Psoas muscle (tissue), 8 donors: Measurements from ENCODE around the gene RTTN. TPM values are rescaled to one million over a fixed set of nuclear protein-coding genes. Genes with fewer than 3 reads are reported as not detected.

ENCODE experiments used
- ATAC-seq, 4 donors: fragments of 200-7000 bp; cut with Tn5 transposase; one replicate each; pipeline ENCODE4 v1.9.1; 2020; ENCODE audit warnings: moderate library complexity in 3 of 4, mild to moderate bottlenecking in 2 of 4
- DNase-seq, 2 donors: peaks; one replicate each; pipeline ENCODE4 v3.0.0-alpha.2; 2020
- H3K27ac ChIP-seq: fragments of 200-600 bp; one replicate; pipeline ENCODE4 v1.8.0; 2022
- H3K27me3 ChIP-seq, 3 donors: fragments of 200-600 bp in 1 of 3; one replicate each; pipeline versions ENCODE4 v1.6.1 to v1.8.0; 2013 to 2022; ENCODE audit warnings: low read length in 2 of 3, mild to moderate bottlenecking in 2 of 3, moderate library complexity in 1 of 3; ENCODE audit not compliant: insufficient read depth in 3 of 3
- H3K36me3 ChIP-seq, 2 donors: fragments of 200-600 bp in 1 of 2; one replicate each; pipeline versions ENCODE4 v1.6.1 to v1.8.0; 2013 to 2022; ENCODE audit warnings: low read depth in 1 of 2, mild to moderate bottlenecking in 1 of 2, moderate library complexity in 1 of 2; ENCODE audit not compliant: insufficient read depth in 1 of 2
- H3K4me1 ChIP-seq: fragments of 200-600 bp; one replicate; pipeline ENCODE4 v1.8.0; 2022
- H3K4me3 ChIP-seq: fragments of 200-600 bp; one replicate; pipeline ENCODE4 v1.8.0; 2022; ENCODE audit warnings: mild to moderate bottlenecking
- H3K9me3 ChIP-seq: fragments of 200-600 bp; one replicate; pipeline ENCODE4 v1.8.0; 2022
- CTCF ChIP-seq: fragments of 200-600 bp; IDR thresholded peaks from one replicate; pipeline ENCODE4 v1.8.0; 2022; ENCODE audit warnings: antibody characterized with exemption
- WGBS, 3 donors: extraction: QIAGEN DNeasy Blood & Tissue Kit; methylation state at CpG; one replicate each; pipeline versions ENCODE4 v1.1.6 to v1.1.7; 2013; 5-methylcytosine and 5-hydroxymethylcytosine counted together
- intact Hi-C, 2 donors: fragments of 100-400 bp; cut with DNase I; formaldehyde crosslinking; loops; one replicate each; pipeline versions ENCODE4 v1.11.0 to v1.14.2; 2022
- polyA plus RNA-seq, 3 donors: library from polyadenylated mRNA; stranded (reverse); fragments of 200-250 nt; gene quantifications; one replicate each; pipeline ENCODE4 v1.2.3, GENCODE V29; 2013
- total RNA-seq, 4 donors: library from RNA; stranded (reverse); fragmentation: NEBNext Ultra II Directional in 2 of 4; extraction: Animal tissue kit (Norgen Biotek cat#: 25700) in 2 of 4; gene quantifications; one replicate each; pipeline versions ENCODE4 v1.2.1 to v1.2.4, GENCODE V29; 2021 to 2023
- donor health status: healthy with polysubstance abuse.
- donor health status: DM: no; HTN: no; CAD: no; lungs with moderate emphysema.
- donor health status: Bipolar disorder and iron deficiency.
- donor health status: healthy.
- donor health status: DM: yes; HTN: yes; CAD: no.
- donor health status: DM: no; HTN: no; CAD: no.
- donor health status: DM: no; HTN: no; CAD: no.
- donor health status: DM: yes; HTN: yes; CAD: no.

Gene RTTN
- total and polyA plus RNA-seq, 7 donors: 1.6 to 7.1 (median 3.9) TPM

- H3K9me3 ChIP-seq: no peaks in the 10 kb centered on the region
- 76 to 85% (median 82%) methylated on average over 4 of the region's 4 CpGs for WGBS, 3 donors
- H3K27ac ChIP-seq: no peak overlapping the region
- H3K4me1 ChIP-seq: no peaks in the 10 kb centered on the region
- peaks cover 2 to 23% of the 10 kb centered on the region in 2 donors for H3K36me3 ChIP-seq
- ATAC-seq (no peak), DNase-seq (no peak)
- intact Hi-C loops: loop anchor here in 1 of 2 donors (10.0 kb wide), 1 partner anchor 1241 kb away; no protein-coding TSS in a partner anchor
- H3K27me3 ChIP-seq: no peaks in the 10 kb centered on the region
- no peak overlapping the region for H3K4me3 ChIP-seq
- no peak for TF ChIP-seq CTCF
Measured at GRCh38 chr18:70086085-70086484, 119.4 kb downstream of the RTTN start.

- peaks cover 2 to 22% of the 10 kb centered on the region in 2 donors for H3K36me3 ChIP-seq
- DNase-seq (no peak), ATAC-seq (no peak)
- H3K27me3 ChIP-seq: no peaks in the 10 kb centered on the region
- H3K4me1 ChIP-seq: no peaks in the 10 kb centered on the region
- TF ChIP-seq CTCF: no peak
- WGBS, 3 donors: 75 to 85% (median 78%) methylated on average over 5 of the region's 5 CpGs
- intact Hi-C loops: loop anchor here in 1 of 2 donors (10.0 kb wide), 1 partner anchor 1241 kb away; no protein-coding TSS in a partner anchor
- H3K4me3 ChIP-seq: no peak overlapping the region
- no peaks in the 10 kb centered on the region for H3K9me3 ChIP-seq
- no peak overlapping the region for H3K27ac ChIP-seq
Measured at GRCh38 chr18:70085641-70086040, 119.8 kb downstream of the RTTN start.

GRCh38 chr18:70082430-70082829, 123.1 kb downstream of the RTTN start:
- intact Hi-C loops: loop anchor here in 1 of 2 donors (10.0 kb wide), 1 partner anchor 1238 kb away; no protein-coding TSS in a partner anchor
- no peak for TF ChIP-seq CTCF
- H3K27ac ChIP-seq: no peak overlapping the region

GRCh38 chr18:70078106-70078505, 127.4 kb downstream of the RTTN start:
- ATAC-seq (no peak), DNase-seq (no peak)
- Histone ChIP-seq H3K36me3 (peaks cover 0 to 18% of the 10 kb centered on the region in 2 donors), H3K27me3 (no peaks in the 10 kb centered on the region), H3K4me1 (no peaks in the 10 kb centered on the region), H3K27ac (no peak overlapping the region), H3K4me3 (no peak overlapping the region), H3K9me3 (no peaks in the 10 kb centered on the region)
- TF ChIP-seq CTCF: no peak
- intact Hi-C loops: no loop called here

More at GRCh38 chr18:70082430-70082829, 123.1 kb downstream of the RTTN start:
- Histone ChIP-seq H3K9me3 (no peaks in the 10 kb centered on the region), H3K27me3 (no peaks in the 10 kb centered on the region), H3K4me3 (no peak overlapping the region), H3K4me1 (no peaks in the 10 kb centered on the region), H3K36me3 (peaks cover 0 to 4% of the 10 kb centered on the region in 2 donors)
- 64 to 78% (median 69%) methylated on average over 2 of the region's 2 CpGs for WGBS, 3 donors
- DNase-seq (no peak), ATAC-seq (no peak)

GRCh38 chr18:70075906-70076305, 129.6 kb downstream of the RTTN start:
- intact Hi-C loops: no loop called here
- H3K4me3 ChIP-seq: no peak overlapping the region
- H3K9me3 ChIP-seq: no peaks in the 10 kb centered on the region
- no peak overlapping the region for H3K27ac ChIP-seq
- H3K36me3 ChIP-seq: peaks cover 0 to 21% of the 10 kb centered on the region in 2 donors
- no peak for DNase-seq
- no peak for ATAC-seq
- H3K27me3 ChIP-seq: no peaks in the 10 kb centered on the region
- no peaks in the 10 kb centered on the region for H3K4me1 ChIP-seq
- no peak for TF ChIP-seq CTCF
